Measurements from ENCODE around the gene CACNA1C. TPM values are rescaled to one million over a fixed set of nuclear protein-coding genes. Genes with fewer than 3 reads are reported as not detected.

The CACNA1C gene
- total and polyA plus RNA-seq, 8 donors = 0.31 to 55.8 (median 7.2) TPM

- TF ChIP-seq EP300 (IDR thresholded peaks at IDR 0.05) (no peak), POLR2A (IDR thresholded peaks at IDR 0.05) (no peak), POLR2AphosphoS5 (IDR thresholded peaks at IDR 0.05) (no peak)
- TF ChIP-seq, protein P1, sequence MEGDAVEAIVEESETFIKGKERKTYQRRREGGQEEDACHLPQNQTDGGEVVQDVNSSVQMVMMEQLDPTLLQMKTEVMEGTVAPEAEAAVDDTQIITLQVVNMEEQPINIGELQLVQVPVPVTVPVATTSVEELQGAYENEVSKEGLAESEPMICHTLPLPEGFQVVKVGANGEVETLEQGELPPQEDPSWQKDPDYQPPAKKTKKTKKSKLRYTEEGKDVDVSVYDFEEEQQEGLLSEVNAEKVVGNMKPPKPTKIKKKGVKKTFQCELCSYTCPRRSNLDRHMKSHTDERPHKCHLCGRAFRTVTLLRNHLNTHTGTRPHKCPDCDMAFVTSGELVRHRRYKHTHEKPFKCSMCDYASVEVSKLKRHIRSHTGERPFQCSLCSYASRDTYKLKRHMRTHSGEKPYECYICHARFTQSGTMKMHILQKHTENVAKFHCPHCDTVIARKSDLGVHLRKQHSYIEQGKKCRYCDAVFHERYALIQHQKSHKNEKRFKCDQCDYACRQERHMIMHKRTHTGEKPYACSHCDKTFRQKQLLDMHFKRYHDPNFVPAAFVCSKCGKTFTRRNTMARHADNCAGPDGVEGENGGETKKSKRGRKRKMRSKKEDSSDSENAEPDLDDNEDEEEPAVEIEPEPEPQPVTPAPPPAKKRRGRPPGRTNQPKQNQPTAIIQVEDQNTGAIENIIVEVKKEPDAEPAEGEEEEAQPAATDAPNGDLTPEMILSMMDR (IDR thresholded peaks at IDR 0.05) = no peak
- H3K9me3 ChIP-seq = no peaks in the 10 kb centered on the region
- intact Hi-C loops (cut with DNase I; ENCODE audit: low total_unique reads) = no loop called here
- no peaks in the 10 kb centered on the region for H3K27me3 ChIP-seq
- DNase-seq = no peak
- peaks cover 0 to 16% (median 3%) of the 10 kb centered on the region in 4 donors for H3K36me3 ChIP-seq
- 78 to 89% (median 87%) methylated on average over 12 to 13 of the region's 13 CpGs for WGBS, 5 donors
- no peak overlapping the region for H3K4me3 ChIP-seq
- H3K4me1 ChIP-seq = no peaks in the 10 kb centered on the region
- H3K27ac ChIP-seq = no peak overlapping the region
Observed at GRCh38 chr12:2541631-2542204, 488.9 kb downstream of the CACNA1C start.

- TF ChIP-seq POLR2A (IDR thresholded peaks at IDR 0.05) (no peak), POLR2AphosphoS5 (IDR thresholded peaks at IDR 0.05) (no peak), EP300 (IDR thresholded peaks at IDR 0.05) (no peak)
- TF ChIP-seq, protein P1 (IDR thresholded peaks at IDR 0.05) = no peak
- DNase-seq = no peak
- Histone ChIP-seq H3K9me3 (no peaks in the 10 kb centered on the region), H3K27me3 (no peaks in the 10 kb centered on the region), H3K27ac (no peak overlapping the region), H3K4me1 (no peaks in the 10 kb centered on the region), H3K36me3 (peaks cover 0 to 17% (median 4%) of the 10 kb centered on the region in 4 donors), H3K4me3 (no peak overlapping the region)
- intact Hi-C loops (cut with DNase I; ENCODE audit: low total_unique reads) = no loop called here
- WGBS, 5 donors = 67 to 82% (median 75%) methylated on average over 3 of the region's 3 CpGs
Observed at GRCh38 chr12:2543801-2544200, 491.0 kb downstream of the CACNA1C start.

- intact Hi-C loops (cut with DNase I; ENCODE audit: low total_unique reads) = no loop called here
- H3K4me3 ChIP-seq = no peak overlapping the region
- H3K27ac ChIP-seq = no peak overlapping the region
- H3K36me3 ChIP-seq = peaks cover 0 to 17% (median 4%) of the 10 kb centered on the region in 4 donors
- no peaks in the 10 kb centered on the region for H3K9me3 ChIP-seq
- no peaks in the 10 kb centered on the region for H3K27me3 ChIP-seq
- H3K4me1 ChIP-seq = no peaks in the 10 kb centered on the region
- no peak for TF ChIP-seq POLR2AphosphoS5 (IDR thresholded peaks at IDR 0.05)
- no peak for TF ChIP-seq POLR2A (IDR thresholded peaks at IDR 0.05)
- TF ChIP-seq, protein P1 (IDR thresholded peaks at IDR 0.05) = no peak
- no peak for TF ChIP-seq EP300 (IDR thresholded peaks at IDR 0.05)
- no peak for DNase-seq
Observed at GRCh38 chr12:2544230-2544629, 491.4 kb downstream of the CACNA1C start.

DNA sequence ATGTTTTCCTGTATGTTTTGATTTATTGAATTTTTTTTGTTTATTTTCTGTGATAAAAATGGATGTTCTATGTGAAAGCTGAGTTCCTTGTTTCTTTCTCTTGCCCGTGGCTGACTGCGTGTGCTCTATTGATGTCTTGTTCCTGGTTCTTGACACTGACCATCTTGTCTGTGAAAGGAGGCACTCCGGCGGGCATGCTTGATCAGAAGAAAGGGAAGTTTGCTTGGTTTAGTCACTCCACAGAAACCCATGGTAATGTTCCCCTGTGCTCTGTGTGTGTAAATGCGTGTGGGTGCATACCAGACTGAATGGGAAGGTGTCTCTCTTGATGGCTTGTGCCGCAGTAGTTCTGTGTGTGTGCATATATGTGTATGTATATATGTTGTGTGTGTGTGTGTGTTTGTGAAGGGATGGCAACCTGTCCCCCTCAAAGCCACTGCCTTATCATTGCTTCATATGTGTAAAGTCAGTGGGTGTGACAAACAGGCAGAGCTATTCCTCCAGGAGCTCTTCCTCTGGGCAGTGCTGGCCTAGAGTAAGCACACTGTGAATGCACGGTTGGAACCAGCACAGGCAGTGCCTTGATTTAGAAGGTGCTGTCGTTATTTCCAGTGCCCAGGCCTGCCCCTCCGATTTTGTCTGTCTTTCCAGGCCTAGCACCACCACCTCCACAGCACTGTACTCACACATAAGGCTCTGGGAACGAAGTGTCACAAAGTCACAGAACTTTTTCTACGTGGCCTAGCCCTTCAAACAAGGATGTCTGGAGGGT is 494.7 kb downstream of the CACNA1C start:
- TF ChIP-seq POLR2AphosphoS5 (IDR thresholded peaks at IDR 0.05) (no peak), EP300 (IDR thresholded peaks at IDR 0.05) (no peak)
- H3K9me3 ChIP-seq = no peaks in the 10 kb centered on the region
- no peaks in the 10 kb centered on the region for H3K27me3 ChIP-seq
- no peak overlapping the region for H3K4me3 ChIP-seq
- no peaks in the 10 kb centered on the region for H3K4me1 ChIP-seq
- WGBS, 5 donors = 80 to 85% (median 83%) methylated on average over 11 of the region's 11 CpGs
- DNase-seq = no peak
- H3K27ac ChIP-seq = no peak overlapping the region
- H3K36me3 ChIP-seq = peaks cover 0 to 15% (median 4%) of the 10 kb centered on the region in 4 donors
- intact Hi-C loops (cut with DNase I; ENCODE audit: low total_unique reads) = no loop called here

- Histone ChIP-seq H3K27ac (no peak overlapping the region), H3K9me3 (no peaks in the 10 kb centered on the region), H3K36me3 (peaks cover 0 to 15% (median 4%) of the 10 kb centered on the region in 4 donors), H3K4me3 (no peak overlapping the region), H3K27me3 (no peaks in the 10 kb centered on the region), H3K4me1 (no peaks in the 10 kb centered on the region)
- intact Hi-C loops (cut with DNase I; ENCODE audit: low total_unique reads) = no loop called here
- WGBS, 5 donors = 79 to 94% (median 90%) methylated on average over 2 of the region's 2 CpGs
- no peak for DNase-seq
- TF ChIP-seq, protein P1 (IDR thresholded peaks at IDR 0.05) = no peak
- TF ChIP-seq POLR2AphosphoS5 (IDR thresholded peaks at IDR 0.05) = no peak
- TF ChIP-seq POLR2A (IDR thresholded peaks at IDR 0.05) = no peak
Observed at GRCh38 chr12:2548081-2548480, 495.3 kb downstream of the CACNA1C start.
